Vagina (tissue), 2 donors: ENCODE data around the gene KLHL29.

ENCODE experiments used
- POLR2A ChIP-seq, 2 donors: fragments of 450-650 bp; IDR thresholded peaks; one replicate each; pipeline ENCODE4 v1.6.1; 2017; ENCODE audit warnings: antibody characterized with exemption in 2 of 2, mild to moderate bottlenecking in 2 of 2, moderate library complexity in 2 of 2
- POLR2AphosphoS5 ChIP-seq, 2 donors: sonication (generic); formaldehyde crosslinking; IDR thresholded peaks; one replicate each; pipeline ENCODE4 v1.9.0; 2017; ENCODE audit warnings: antibody characterized with exemption in 2 of 2, mild to moderate bottlenecking in 2 of 2, low read depth in 1 of 2; ENCODE audit not compliant: insufficient read depth in 1 of 2
- TF ChIP-seq, protein P1 (sequence below), 3 experiments: fragments of 450-650 bp in 2 of 3; fragments of 200-600 bp in 1 of 3; sonication (generic) in 1 of 3; IDR thresholded peaks; one replicate each; pipeline ENCODE4 v1.5.1; 2017 to 2019; ENCODE audit warnings: antibody characterized with exemption in 3 of 3, mild to moderate bottlenecking in 2 of 3, moderate library complexity in 2 of 3

GRCh38 chr2:23625726-23626125 lies 240.7 kb downstream of the KLHL29 start:
- TF ChIP-seq, protein P1, sequence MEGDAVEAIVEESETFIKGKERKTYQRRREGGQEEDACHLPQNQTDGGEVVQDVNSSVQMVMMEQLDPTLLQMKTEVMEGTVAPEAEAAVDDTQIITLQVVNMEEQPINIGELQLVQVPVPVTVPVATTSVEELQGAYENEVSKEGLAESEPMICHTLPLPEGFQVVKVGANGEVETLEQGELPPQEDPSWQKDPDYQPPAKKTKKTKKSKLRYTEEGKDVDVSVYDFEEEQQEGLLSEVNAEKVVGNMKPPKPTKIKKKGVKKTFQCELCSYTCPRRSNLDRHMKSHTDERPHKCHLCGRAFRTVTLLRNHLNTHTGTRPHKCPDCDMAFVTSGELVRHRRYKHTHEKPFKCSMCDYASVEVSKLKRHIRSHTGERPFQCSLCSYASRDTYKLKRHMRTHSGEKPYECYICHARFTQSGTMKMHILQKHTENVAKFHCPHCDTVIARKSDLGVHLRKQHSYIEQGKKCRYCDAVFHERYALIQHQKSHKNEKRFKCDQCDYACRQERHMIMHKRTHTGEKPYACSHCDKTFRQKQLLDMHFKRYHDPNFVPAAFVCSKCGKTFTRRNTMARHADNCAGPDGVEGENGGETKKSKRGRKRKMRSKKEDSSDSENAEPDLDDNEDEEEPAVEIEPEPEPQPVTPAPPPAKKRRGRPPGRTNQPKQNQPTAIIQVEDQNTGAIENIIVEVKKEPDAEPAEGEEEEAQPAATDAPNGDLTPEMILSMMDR (IDR thresholded peaks at IDR 0.05) = no peak
- no peak for TF ChIP-seq POLR2A (IDR thresholded peaks at IDR 0.05)
- TF ChIP-seq POLR2AphosphoS5 (IDR thresholded peaks at IDR 0.05; ENCODE audit: insufficient read depth in 1 of 2, low read depth in 1 of 2) = no peak
